ENCODE data around the gene PLA2G12B. TPM values are rescaled to one million over a fixed set of nuclear protein-coding genes. Genes with fewer than 3 reads are reported as not detected.
"Not testable (repeated sequence)": the region's sequence is repeated elsewhere in the genome, so short reads cannot be mapped to it uniquely, and the experiment has no call there.

Gene PLA2G12B, protein sequence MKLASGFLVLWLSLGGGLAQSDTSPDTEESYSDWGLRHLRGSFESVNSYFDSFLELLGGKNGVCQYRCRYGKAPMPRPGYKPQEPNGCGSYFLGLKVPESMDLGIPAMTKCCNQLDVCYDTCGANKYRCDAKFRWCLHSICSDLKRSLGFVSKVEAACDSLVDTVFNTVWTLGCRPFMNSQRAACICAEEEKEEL
- 10 to 100 TPM in 3 of 4 donors, 1 to 10 TPM in 1; 6.6 to 94.6 (median 68.1) TPM for total RNA-seq

DNA sequence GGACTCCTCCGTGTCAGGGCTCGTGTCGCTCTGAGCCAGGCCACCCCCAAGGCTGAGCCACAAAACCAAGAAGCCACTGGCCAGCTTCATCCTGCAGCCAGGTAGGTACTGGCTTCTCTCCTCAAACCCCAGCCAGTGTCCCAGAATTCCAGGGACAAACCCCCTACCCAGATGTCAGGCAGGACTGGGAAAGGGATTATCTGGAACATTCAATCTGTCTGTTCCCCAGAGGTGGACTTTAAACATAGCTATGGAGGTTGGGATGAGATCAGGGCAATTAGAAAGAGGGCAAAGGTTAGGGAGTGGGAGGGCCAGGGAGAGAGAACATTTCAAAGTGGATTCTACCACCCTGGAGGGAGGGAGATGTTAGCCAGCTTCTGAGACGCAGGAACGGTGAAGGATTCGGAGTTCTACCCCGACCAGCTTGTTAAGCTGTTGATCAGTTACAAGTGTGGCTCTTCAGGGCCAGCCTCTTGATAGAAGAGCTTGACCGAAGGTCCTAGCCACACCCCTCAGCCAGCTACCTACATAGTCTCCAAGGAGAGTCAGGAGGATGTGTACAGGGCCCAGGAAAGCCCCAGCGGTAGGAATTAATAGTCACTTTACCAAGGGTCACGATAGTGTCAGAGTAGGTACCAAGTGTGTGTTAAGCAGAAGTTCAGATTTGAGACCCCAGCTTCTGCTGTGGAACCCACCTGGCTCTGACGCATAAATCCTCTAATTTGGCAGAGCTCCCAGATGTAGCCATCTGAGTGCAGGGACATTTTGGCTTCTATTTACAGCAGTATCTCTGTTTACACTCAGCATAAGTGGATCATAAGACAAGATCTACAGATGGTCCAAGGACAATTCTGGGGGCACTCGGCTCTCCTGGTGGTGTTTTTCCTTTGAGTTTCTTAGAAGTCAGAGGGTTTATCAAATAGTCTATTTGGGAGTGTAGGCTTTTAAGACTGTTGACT, at the start of gene PLA2G12B:
Gene PLA2G12B (minus strand): TSS at position 211 of the 959 bp plus-strand sequence. CDS start 121 bp downstream, at position 90.
- Histone ChIP-seq H3K4me1 (peaks cover 0 to 6% (median 2%) of the 10 kb centered on the region in 4 donors), H3K27ac (peak within 1 kb of the TSS in 3 of 4 donors; percentile 73 to 82 (median 77)), H3K36me3 (no peaks in the 10 kb centered on the region), H3K9me3 (no peaks in the 10 kb centered on the region), H3K27me3 (no peaks in the 10 kb centered on the region), H3K4me3 (peak within 1 kb of the TSS in 3 of 4 donors; percentile 30 to 57 (median 49))
- DNase-seq: peak in 2 of 3 donors; percentile 80 to 84
- TF ChIP-seq, protein P1, sequence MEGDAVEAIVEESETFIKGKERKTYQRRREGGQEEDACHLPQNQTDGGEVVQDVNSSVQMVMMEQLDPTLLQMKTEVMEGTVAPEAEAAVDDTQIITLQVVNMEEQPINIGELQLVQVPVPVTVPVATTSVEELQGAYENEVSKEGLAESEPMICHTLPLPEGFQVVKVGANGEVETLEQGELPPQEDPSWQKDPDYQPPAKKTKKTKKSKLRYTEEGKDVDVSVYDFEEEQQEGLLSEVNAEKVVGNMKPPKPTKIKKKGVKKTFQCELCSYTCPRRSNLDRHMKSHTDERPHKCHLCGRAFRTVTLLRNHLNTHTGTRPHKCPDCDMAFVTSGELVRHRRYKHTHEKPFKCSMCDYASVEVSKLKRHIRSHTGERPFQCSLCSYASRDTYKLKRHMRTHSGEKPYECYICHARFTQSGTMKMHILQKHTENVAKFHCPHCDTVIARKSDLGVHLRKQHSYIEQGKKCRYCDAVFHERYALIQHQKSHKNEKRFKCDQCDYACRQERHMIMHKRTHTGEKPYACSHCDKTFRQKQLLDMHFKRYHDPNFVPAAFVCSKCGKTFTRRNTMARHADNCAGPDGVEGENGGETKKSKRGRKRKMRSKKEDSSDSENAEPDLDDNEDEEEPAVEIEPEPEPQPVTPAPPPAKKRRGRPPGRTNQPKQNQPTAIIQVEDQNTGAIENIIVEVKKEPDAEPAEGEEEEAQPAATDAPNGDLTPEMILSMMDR (IDR thresholded peaks at IDR 0.05): peak in 4 of 6 experiments; percentile 5 to 63 (median 54)
- TF ChIP-seq POLR2A (IDR thresholded peaks at IDR 0.05): peak; percentile 64 to 83

DNA sequence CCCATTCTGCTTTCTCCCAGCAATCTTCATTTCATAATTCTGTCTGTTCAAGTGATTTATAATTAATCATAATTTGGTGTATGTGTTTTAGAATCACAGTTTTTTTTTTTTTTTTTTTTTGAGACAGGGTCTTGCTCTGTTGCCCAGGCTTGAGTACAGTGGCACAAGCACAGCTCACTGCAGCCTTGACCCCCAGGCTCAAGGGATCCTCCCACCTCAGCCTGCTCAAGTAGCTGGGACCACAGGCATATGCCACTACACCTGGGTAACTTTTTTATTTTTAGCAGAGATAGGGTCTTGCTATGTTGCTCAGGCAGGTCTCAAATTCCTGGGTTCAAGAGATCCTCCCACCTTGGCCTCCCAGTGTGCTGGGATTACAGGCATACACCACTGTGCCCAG, 49.2 kb upstream of the PLA2G12B start:
- peaks cover 0 to 41% (median 0%) of the 10 kb centered on the region in 3 donors for H3K36me3 ChIP-seq

DNA sequence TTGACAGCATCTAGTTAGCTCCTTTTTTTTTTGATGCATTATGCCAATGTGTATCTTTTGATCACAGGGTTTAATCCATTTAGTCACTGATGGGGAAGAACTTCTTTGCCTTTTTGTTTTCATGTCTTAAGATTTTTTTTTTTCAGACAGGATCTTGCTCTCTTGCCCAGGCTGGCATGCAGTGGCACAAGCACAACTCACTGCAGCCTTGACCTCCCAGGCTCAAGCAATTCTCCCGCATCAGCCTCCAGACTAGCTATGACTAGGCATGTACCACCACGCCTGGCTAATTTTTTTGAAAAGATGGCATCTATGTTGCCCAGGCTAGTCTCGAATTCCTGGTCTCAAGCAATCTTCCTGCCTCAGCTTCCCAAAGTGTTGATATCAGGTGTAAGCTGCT, 46.4 kb upstream of the PLA2G12B start:
- Histone ChIP-seq H3K4me3 (no peak overlapping the region), H3K9me3 (peaks cover 0 to 4% (median 0%) of the 10 kb centered on the region in 4 donors), H3K27ac (no peak overlapping the region), H3K4me1 (no peaks in the 10 kb centered on the region), H3K36me3 (peaks cover 0 to 16% (median 0%) of the 10 kb centered on the region in 3 donors), H3K27me3 (no peaks in the 10 kb centered on the region)
- DNase-seq: no peak
- TF ChIP-seq, protein P1 (IDR thresholded peaks at IDR 0.05): no peak
- TF ChIP-seq POLR2A (IDR thresholded peaks at IDR 0.05): no peak

More for the DNA sequence above, 49.2 kb upstream of the PLA2G12B start:
- DNase-seq: no peak
- no peak overlapping the region for H3K4me3 ChIP-seq
- no peaks in the 10 kb centered on the region for H3K27me3 ChIP-seq
- no peaks in the 10 kb centered on the region for H3K9me3 ChIP-seq
- TF ChIP-seq, protein P1 (IDR thresholded peaks at IDR 0.05): no peak
- no peak for TF ChIP-seq POLR2A (IDR thresholded peaks at IDR 0.05)
- H3K4me1 ChIP-seq: no peaks in the 10 kb centered on the region
- H3K27ac ChIP-seq: no peak overlapping the region

DNA sequence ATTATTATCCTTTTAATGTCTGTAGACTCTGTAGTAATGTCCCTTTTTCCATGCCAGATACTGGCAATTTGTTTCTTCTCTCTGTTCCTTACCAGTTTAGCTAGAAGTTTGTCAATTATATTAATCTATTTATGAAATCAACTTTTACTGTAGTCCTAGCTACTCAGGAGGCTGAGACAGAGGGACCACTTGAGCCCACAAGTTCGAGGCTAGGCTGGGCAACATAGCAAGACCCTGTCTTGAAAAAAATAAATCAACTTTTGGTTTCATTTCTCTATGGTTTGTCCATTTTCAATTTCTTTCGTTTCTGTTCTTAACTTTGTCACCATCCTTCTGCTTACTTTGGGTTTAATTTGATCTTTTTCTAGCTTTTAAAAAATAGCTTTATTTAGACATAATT, 42.5 kb upstream of the PLA2G12B start:
- no peak for DNase-seq
- no peak overlapping the region for H3K4me3 ChIP-seq
- peaks cover 0 to 6% (median 0%) of the 10 kb centered on the region in 4 donors for H3K9me3 ChIP-seq
- H3K27me3 ChIP-seq: no peaks in the 10 kb centered on the region
- no peaks in the 10 kb centered on the region for H3K36me3 ChIP-seq
- no peak overlapping the region for H3K27ac ChIP-seq
- TF ChIP-seq POLR2A (IDR thresholded peaks at IDR 0.05): no peak
- TF ChIP-seq, protein P1 (IDR thresholded peaks at IDR 0.05): no peak
- no peaks in the 10 kb centered on the region for H3K4me1 ChIP-seq

DNA sequence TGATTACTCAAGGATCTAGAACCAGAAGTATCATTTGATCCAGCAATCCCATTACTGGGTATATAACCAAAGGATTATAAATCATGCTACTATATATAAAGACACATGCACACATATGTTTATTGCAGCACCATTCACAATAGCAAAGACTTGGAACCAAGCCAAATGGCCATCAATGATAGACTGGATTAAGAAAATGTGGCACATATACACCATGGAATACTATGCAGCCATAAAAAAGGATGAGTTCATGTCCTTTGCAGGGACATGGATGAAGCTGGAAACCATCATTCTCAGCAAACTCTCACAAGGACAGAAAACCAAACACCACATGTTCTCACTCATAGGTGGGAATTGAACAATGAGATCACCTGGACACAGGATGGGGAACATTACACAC, 40.9 kb upstream of the PLA2G12B start:
- H3K4me1 ChIP-seq, H3K36me3 ChIP-seq, H3K4me3 ChIP-seq, DNase-seq, H3K27ac ChIP-seq, H3K9me3 ChIP-seq, H3K27me3 ChIP-seq: not testable (repeated sequence)

DNA sequence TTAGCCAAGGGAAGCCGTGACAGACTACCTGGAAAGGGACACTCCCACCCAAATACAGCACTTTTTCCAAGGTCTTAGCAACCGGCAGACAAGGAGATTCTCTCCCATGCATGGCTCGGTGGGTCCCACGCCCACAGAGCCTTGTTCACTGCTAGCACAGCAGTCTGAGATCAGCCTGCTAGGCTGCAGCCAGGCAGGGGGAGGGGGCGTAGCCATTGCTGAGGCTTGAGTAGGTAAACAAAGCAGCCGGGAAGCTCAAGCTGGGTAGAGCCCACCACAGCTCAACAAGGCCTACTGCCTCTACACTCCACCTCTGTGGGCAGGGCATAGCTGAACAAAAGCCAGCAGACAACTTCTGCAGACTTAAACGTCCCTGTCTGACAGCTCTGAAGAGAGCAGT, 35.2 kb upstream of the PLA2G12B start:
- H3K36me3 ChIP-seq, H3K4me1 ChIP-seq, H3K27me3 ChIP-seq, H3K27ac ChIP-seq, DNase-seq, H3K9me3 ChIP-seq, H3K4me3 ChIP-seq: not testable (repeated sequence)

DNA sequence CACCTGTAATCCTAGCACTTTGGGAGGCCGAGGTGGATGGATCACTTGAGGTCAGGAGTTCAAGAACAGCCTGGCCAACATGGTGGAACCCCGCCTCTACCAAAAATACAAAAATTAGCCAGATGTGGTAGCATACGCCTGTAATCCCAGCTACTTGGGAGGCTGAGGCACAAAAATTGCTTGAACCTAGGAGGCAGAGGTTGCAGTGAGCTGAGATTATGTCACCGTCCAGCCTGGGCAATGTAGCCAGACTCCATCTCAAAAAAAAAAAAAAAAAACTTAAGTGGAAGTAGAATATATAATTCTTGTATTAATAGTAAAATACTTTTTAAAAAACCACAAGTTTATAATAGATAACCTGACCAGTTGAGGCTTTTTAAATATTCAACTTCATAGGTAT, 30.0 kb upstream of the PLA2G12B start:
- not testable (repeated sequence) for DNase-seq, H3K36me3 ChIP-seq, H3K27ac ChIP-seq, H3K27me3 ChIP-seq, H3K4me1 ChIP-seq, H3K9me3 ChIP-seq, H3K4me3 ChIP-seq

Measured in Peyer's patch (tissue), 4 donors.